NB4 (cell line): ENCODE results near the gene ALCAM.

Experiments
- CTCF ChIP-seq: IDR thresholded peaks from one replicate; pipeline ENCODE4 v1.5.1; 2012; ENCODE audit warnings: low read depth, low read length
- MAX ChIP-seq: IDR thresholded peaks from 2 replicates; pipeline ENCODE4 v1.6.1; 2011; ENCODE audit warnings: low read depth, low read length
- MYC ChIP-seq: IDR thresholded peaks from 2 replicates; pipeline ENCODE4 v1.6.1; 2011; ENCODE audit warnings: low read depth, low read length
- POLR2A ChIP-seq: IDR thresholded peaks from 2 replicates; pipeline ENCODE4 v1.6.1; 2011; ENCODE audit warnings: mild to moderate bottlenecking; ENCODE audit not compliant: insufficient read length; ENCODE audit errors: extremely low read depth

- TF ChIP-seq MYC = no peak
- no peak for TF ChIP-seq CTCF
- no peak for TF ChIP-seq MAX
- TF ChIP-seq POLR2A = no peak
Observed at GRCh38 chr3:105502333-105502732, 135.6 kb downstream of the ALCAM start.
